ENCODE results near the gene RABGAP1L. TPM values are rescaled to one million over a fixed set of nuclear protein-coding genes. Genes with fewer than 3 reads are reported as not detected.
A peak's percentile ranks its signal among the peaks of the same experiment; 100 is the strongest.
"Not testable (repeated sequence)": the region's sequence is repeated elsewhere in the genome, so short reads cannot be mapped to it uniquely, and the experiment has no call there.

Gene RABGAP1L
- polyA plus RNA-seq, 1 donor = 51.9 TPM

- H3K36me3 ChIP-seq (ENCODE audit: control insufficient read depth, insufficient read depth, low read length) = peaks cover 7% of the 10 kb centered on the region
- H3K4me1 ChIP-seq (ENCODE audit: control insufficient read depth, insufficient read depth, low read length) = no peaks in the 10 kb centered on the region
- H3K27ac ChIP-seq (ENCODE audit: low read length) = no peak overlapping the region
- no peak overlapping the region for H3K4me3 ChIP-seq (ENCODE audit: low read length)
- no peaks in the 10 kb centered on the region for H3K9me3 ChIP-seq (ENCODE audit: control insufficient read depth, low read depth, low read length)
- WGBS (ENCODE audit: insufficient coverage, low lambda C conversion rate) = no CpG with 5 or more reads among the region's 1 CpG
- H3K27me3 ChIP-seq (ENCODE audit: control insufficient read depth, insufficient read depth, low read length) = no peaks in the 10 kb centered on the region
- DNase-seq = no peak
These were observed 237.9 kb downstream of the RABGAP1L start for GRCh38 chr1:174397261-174397660.

DNA sequence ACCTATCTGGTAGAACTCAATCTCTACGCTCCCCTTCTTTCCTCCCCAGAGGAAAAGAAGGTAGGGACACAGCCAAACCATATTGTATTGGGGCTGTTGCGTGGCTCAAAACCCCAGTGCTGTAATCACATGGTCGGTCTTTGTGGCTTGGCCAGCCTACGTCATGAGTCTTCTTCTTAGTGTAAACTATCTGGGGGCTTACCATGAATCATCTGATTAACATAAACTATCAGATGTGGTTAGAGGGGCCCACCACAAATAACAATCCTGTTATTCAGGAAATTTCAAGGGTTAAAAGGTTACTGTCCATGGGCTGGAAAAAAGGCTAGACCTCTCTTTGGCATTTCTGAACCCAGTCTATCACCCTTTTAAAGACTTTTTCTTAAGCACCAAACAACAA, 238.9 kb downstream of the RABGAP1L start:
- Histone ChIP-seq H3K27me3 (ENCODE audit: control insufficient read depth, insufficient read depth, low read length) (no peaks in the 10 kb centered on the region), H3K4me1 (ENCODE audit: control insufficient read depth, insufficient read depth, low read length) (no peaks in the 10 kb centered on the region), H3K36me3 (ENCODE audit: control insufficient read depth, insufficient read depth, low read length) (peaks cover 7% of the 10 kb centered on the region), H3K27ac (ENCODE audit: low read length) (no peak overlapping the region), H3K4me3 (ENCODE audit: low read length) (no peak overlapping the region), H3K9me3 (ENCODE audit: control insufficient read depth, low read depth, low read length) (no peaks in the 10 kb centered on the region)
- WGBS (ENCODE audit: insufficient coverage, low lambda C conversion rate) = no CpG with 5 or more reads among the region's 4 CpGs
- DNase-seq = no peak

DNA sequence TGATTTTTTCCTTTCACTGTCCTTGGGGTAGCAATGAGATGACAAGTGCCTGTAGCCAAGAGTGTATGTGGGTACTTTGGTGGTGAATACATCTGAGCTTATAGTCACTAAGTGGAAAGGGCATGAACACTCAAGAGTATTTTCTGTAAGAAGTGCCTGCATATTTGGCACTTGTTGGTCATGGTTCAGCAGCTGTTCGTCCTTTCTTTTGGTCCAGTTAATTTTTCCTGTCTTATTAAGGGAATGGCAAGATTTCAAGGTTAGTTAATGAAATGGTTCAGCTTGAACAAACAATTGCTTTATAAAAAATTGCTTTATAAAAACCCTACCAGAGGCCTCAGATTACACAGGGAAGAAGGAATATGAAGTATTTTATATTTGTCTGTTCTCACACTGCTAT, 239.9 kb downstream of the RABGAP1L start:
- no CpG with 5 or more reads among the region's 1 CpG for WGBS (ENCODE audit: insufficient coverage, low lambda C conversion rate)
- no peak overlapping the region for H3K27ac ChIP-seq (ENCODE audit: low read length)

GRCh38 chr1:174401075-174401474, 241.8 kb downstream of the RABGAP1L start:
- Histone ChIP-seq H3K27ac (ENCODE audit: low read length) (no peak overlapping the region), H3K27me3 (ENCODE audit: control insufficient read depth, insufficient read depth, low read length) (no peaks in the 10 kb centered on the region)

More for the DNA sequence above, 239.9 kb downstream of the RABGAP1L start:
- Histone ChIP-seq H3K36me3 (ENCODE audit: control insufficient read depth, insufficient read depth, low read length) (peaks cover 5% of the 10 kb centered on the region), H3K4me1 (ENCODE audit: control insufficient read depth, insufficient read depth, low read length) (no peaks in the 10 kb centered on the region), H3K4me3 (ENCODE audit: low read length) (no peak overlapping the region), H3K9me3 (ENCODE audit: control insufficient read depth, low read depth, low read length) (no peaks in the 10 kb centered on the region), H3K27me3 (ENCODE audit: control insufficient read depth, insufficient read depth, low read length) (no peaks in the 10 kb centered on the region)
- DNase-seq = no peak

GRCh38 chr1:174405219-174405618, 245.9 kb downstream of the RABGAP1L start:
- no peak for DNase-seq
- 100% methylated on average over 1 of the region's 1 CpG for WGBS (ENCODE audit: insufficient coverage, low lambda C conversion rate)
- no peaks in the 10 kb centered on the region for H3K9me3 ChIP-seq (ENCODE audit: control insufficient read depth, low read depth, low read length)

More at GRCh38 chr1:174401075-174401474, 241.8 kb downstream of the RABGAP1L start:
- Histone ChIP-seq H3K4me1 (ENCODE audit: control insufficient read depth, insufficient read depth, low read length) (no peaks in the 10 kb centered on the region), H3K9me3 (ENCODE audit: control insufficient read depth, low read depth, low read length) (no peaks in the 10 kb centered on the region), H3K36me3 (ENCODE audit: control insufficient read depth, insufficient read depth, low read length) (peaks cover 5% of the 10 kb centered on the region), H3K4me3 (ENCODE audit: low read length) (no peak overlapping the region)
- no peak for DNase-seq
- 100% methylated on average over 1 of the region's 4 CpGs for whole genome bisulfite sequencing (ENCODE audit: insufficient coverage, low lambda C conversion rate)

DNA sequence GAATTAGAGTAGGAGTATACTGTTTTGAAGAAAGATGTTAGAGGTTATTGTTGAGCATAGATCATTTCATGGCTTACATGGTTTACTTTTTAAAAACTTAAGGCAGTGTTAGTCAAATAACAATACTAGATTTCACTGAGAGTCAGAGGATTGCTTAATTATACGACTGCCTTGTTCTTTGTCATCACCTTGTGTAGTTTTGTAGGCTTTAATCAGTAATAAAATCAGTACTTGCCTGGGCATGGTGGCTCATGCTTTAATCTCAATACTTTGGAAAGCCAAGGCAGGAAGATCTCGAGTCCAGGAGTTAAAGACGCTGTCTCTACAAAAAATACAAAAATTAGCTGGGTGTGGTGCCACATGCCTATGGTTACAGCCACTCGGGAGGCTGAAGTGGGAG, 247.1 kb downstream of the RABGAP1L start:
- no peak for DNase-seq
- no CpG with 5 or more reads among the region's 4 CpGs for WGBS (ENCODE audit: insufficient coverage, low lambda C conversion rate)
- Histone ChIP-seq H3K4me1 (ENCODE audit: control insufficient read depth, insufficient read depth, low read length) (no peaks in the 10 kb centered on the region), H3K27me3 (ENCODE audit: control insufficient read depth, insufficient read depth, low read length) (no peaks in the 10 kb centered on the region), H3K36me3 (ENCODE audit: control insufficient read depth, insufficient read depth, low read length) (no peaks in the 10 kb centered on the region), H3K9me3 (ENCODE audit: control insufficient read depth, low read depth, low read length) (no peaks in the 10 kb centered on the region), H3K4me3 (ENCODE audit: low read length) (no peak overlapping the region), H3K27ac (ENCODE audit: low read length) (no peak overlapping the region)

More at GRCh38 chr1:174405219-174405618, 245.9 kb downstream of the RABGAP1L start:
- H3K27me3 ChIP-seq (ENCODE audit: control insufficient read depth, insufficient read depth, low read length) = no peaks in the 10 kb centered on the region
- H3K36me3 ChIP-seq (ENCODE audit: control insufficient read depth, insufficient read depth, low read length) = no peaks in the 10 kb centered on the region
- no peak overlapping the region for H3K27ac ChIP-seq (ENCODE audit: low read length)
- no peaks in the 10 kb centered on the region for H3K4me1 ChIP-seq (ENCODE audit: control insufficient read depth, insufficient read depth, low read length)
- no peak overlapping the region for H3K4me3 ChIP-seq (ENCODE audit: low read length)

- 80% methylated on average over 1 of the region's 3 CpGs for WGBS (ENCODE audit: insufficient coverage, low lambda C conversion rate)
These were observed 248.3 kb downstream of the RABGAP1L start for GRCh38 chr1:174407665-174408064.

GRCh38 chr1:174408146-174408545, 248.8 kb downstream of the RABGAP1L start:
- Histone ChIP-seq H3K4me3 (ENCODE audit: low read length) (no peak overlapping the region), H3K36me3 (ENCODE audit: control insufficient read depth, insufficient read depth, low read length) (no peaks in the 10 kb centered on the region), H3K4me1 (ENCODE audit: control insufficient read depth, insufficient read depth, low read length) (no peaks in the 10 kb centered on the region), H3K27ac (ENCODE audit: low read length) (no peak overlapping the region), H3K27me3 (ENCODE audit: control insufficient read depth, insufficient read depth, low read length) (no peaks in the 10 kb centered on the region), H3K9me3 (ENCODE audit: control insufficient read depth, low read depth, low read length) (no peaks in the 10 kb centered on the region)
- DNase-seq = no peak
- WGBS (ENCODE audit: insufficient coverage, low lambda C conversion rate) = 100% methylated on average over 1 of the region's 2 CpGs

More at GRCh38 chr1:174407665-174408064, 248.3 kb downstream of the RABGAP1L start:
- no peaks in the 10 kb centered on the region for H3K4me1 ChIP-seq (ENCODE audit: control insufficient read depth, insufficient read depth, low read length)
- no peaks in the 10 kb centered on the region for H3K36me3 ChIP-seq (ENCODE audit: control insufficient read depth, insufficient read depth, low read length)
- H3K27me3 ChIP-seq (ENCODE audit: control insufficient read depth, insufficient read depth, low read length) = no peaks in the 10 kb centered on the region
- H3K9me3 ChIP-seq (ENCODE audit: control insufficient read depth, low read depth, low read length) = no peaks in the 10 kb centered on the region
- peak in 1 of 2 donors; percentile 13 for DNase-seq
- no peak overlapping the region for H3K27ac ChIP-seq (ENCODE audit: low read length)
- H3K4me3 ChIP-seq (ENCODE audit: low read length) = no peak overlapping the region

- H3K4me1 ChIP-seq (ENCODE audit: control insufficient read depth, insufficient read depth, low read length); H3K36me3 ChIP-seq (ENCODE audit: control insufficient read depth, insufficient read depth, low read length); H3K27me3 ChIP-seq (ENCODE audit: control insufficient read depth, insufficient read depth, low read length); H3K27ac ChIP-seq (ENCODE audit: low read length); H3K9me3 ChIP-seq (ENCODE audit: control insufficient read depth, low read depth, low read length); H3K4me3 ChIP-seq (ENCODE audit: low read length); DNase-seq: not testable (repeated sequence)
- no CpG with 5 or more reads among the region's 3 CpGs for WGBS (ENCODE audit: insufficient coverage, low lambda C conversion rate)
These were observed 250.5 kb downstream of the RABGAP1L start for GRCh38 chr1:174409801-174410200.

DNA sequence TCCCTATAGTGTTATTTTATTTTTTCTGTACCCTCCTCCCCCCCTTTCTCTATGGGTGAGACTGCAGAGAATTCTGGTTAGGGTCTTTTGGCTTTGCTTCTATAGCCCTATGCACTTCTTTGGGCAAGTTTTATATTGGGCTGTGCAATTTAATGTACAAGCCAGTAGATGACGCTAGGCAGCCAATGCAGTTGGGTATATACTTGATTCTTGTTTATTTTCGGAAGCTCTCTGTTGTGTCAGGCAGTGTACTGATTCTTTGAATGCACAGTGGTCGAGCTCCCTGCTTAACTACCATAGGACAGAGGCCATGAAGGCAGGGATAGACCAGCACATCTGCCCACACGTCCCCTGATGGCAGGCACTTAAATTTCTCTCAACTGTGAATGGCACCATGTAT, 254.3 kb downstream of the RABGAP1L start:
- WGBS (ENCODE audit: insufficient coverage, low lambda C conversion rate) = no CpG with 5 or more reads among the region's 4 CpGs
- no peak for DNase-seq
- Histone ChIP-seq H3K4me1 (ENCODE audit: control insufficient read depth, insufficient read depth, low read length) (no peaks in the 10 kb centered on the region), H3K9me3 (ENCODE audit: control insufficient read depth, low read depth, low read length) (no peaks in the 10 kb centered on the region), H3K4me3 (ENCODE audit: low read length) (no peak overlapping the region), H3K36me3 (ENCODE audit: control insufficient read depth, insufficient read depth, low read length) (no peaks in the 10 kb centered on the region), H3K27ac (ENCODE audit: low read length) (no peak overlapping the region), H3K27me3 (ENCODE audit: control insufficient read depth, insufficient read depth, low read length) (no peaks in the 10 kb centered on the region)

- WGBS (ENCODE audit: insufficient coverage, low lambda C conversion rate) = no CpG with 5 or more reads among the region's 1 CpG
- no peak for DNase-seq
These were observed 254.9 kb downstream of the RABGAP1L start for GRCh38 chr1:174414203-174414602.

More at GRCh38 chr1:174414203-174414602, 254.9 kb downstream of the RABGAP1L start:
- Histone ChIP-seq H3K27ac (ENCODE audit: low read length) (no peak overlapping the region), H3K4me1 (ENCODE audit: control insufficient read depth, insufficient read depth, low read length) (no peaks in the 10 kb centered on the region), H3K36me3 (ENCODE audit: control insufficient read depth, insufficient read depth, low read length) (no peaks in the 10 kb centered on the region), H3K27me3 (ENCODE audit: control insufficient read depth, insufficient read depth, low read length) (no peaks in the 10 kb centered on the region), H3K4me3 (ENCODE audit: low read length) (no peak overlapping the region), H3K9me3 (ENCODE audit: control insufficient read depth, low read depth, low read length) (no peaks in the 10 kb centered on the region)

Data from large intestine (tissue), 3 donors.